ENCODE data around the gene CST9L.
"Not testable (repeated sequence)": the region's sequence is repeated elsewhere in the genome, so short reads cannot be mapped to it uniquely, and the experiment has no call there.

DNA sequence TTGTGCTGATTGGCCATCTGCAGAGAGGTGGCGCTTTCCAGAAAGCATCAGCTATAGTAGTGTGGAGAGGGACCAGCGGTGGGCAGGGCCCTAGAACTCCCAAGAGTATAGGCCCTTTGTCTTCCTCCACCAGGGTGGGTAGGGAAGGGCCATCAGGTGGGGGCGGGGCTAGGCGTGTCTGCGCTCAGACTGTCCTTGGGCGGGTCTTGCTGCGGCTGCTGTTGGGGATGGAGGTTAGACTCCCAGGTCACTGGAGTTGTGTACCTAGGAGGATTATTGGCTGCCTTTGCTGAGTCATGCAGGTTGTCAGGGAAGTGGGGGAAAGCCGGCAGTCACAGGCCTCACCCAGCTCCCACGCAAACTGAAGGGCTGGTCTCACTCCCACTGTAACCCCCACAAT, 13.5 kb upstream of the CST9L start:
- TF ChIP-seq, protein P1, sequence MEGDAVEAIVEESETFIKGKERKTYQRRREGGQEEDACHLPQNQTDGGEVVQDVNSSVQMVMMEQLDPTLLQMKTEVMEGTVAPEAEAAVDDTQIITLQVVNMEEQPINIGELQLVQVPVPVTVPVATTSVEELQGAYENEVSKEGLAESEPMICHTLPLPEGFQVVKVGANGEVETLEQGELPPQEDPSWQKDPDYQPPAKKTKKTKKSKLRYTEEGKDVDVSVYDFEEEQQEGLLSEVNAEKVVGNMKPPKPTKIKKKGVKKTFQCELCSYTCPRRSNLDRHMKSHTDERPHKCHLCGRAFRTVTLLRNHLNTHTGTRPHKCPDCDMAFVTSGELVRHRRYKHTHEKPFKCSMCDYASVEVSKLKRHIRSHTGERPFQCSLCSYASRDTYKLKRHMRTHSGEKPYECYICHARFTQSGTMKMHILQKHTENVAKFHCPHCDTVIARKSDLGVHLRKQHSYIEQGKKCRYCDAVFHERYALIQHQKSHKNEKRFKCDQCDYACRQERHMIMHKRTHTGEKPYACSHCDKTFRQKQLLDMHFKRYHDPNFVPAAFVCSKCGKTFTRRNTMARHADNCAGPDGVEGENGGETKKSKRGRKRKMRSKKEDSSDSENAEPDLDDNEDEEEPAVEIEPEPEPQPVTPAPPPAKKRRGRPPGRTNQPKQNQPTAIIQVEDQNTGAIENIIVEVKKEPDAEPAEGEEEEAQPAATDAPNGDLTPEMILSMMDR (IDR thresholded peaks at IDR 0.05; ENCODE audit: low read depth, low read length, poor library complexity, severe bottlenecking), result not testable (repeated sequence)
- not testable (repeated sequence) for TF ChIP-seq EZH2phosphoT487 (IDR thresholded peaks at IDR 0.05; ENCODE audit: borderline replicate concordance, low read length)
